HCT116 (cell line): ENCODE measurements around the gene SYNC. TPM values are rescaled to one million over a fixed set of nuclear protein-coding genes. Genes with fewer than 3 reads are reported as not detected.

Experiments
- ATAC-seq: fragments of 200-7000 bp; cut with Tn5 transposase; 2 replicates; pipeline ENCODE4 v1.9.1; 2020; ENCODE audit warnings: mild to moderate bottlenecking, moderate library complexity
- BruUV-seq: library from RNA; stranded (reverse); fragments of 400-500 nt; replicated peaks from 2 replicates; lab custom pipeline; 2021; lab: Mats Ljungman, UMichigan
- CTCF ChIA-PET: fragments of 300-600 bp; sonication (Branson Sonifier 250); formaldehyde crosslinking; loops from one replicate; lab custom pipeline; 2021; ENCODE audit warnings: antibody characterized with exemption; lab: Charles Lee
- POLR2A ChIA-PET: fragments of 300-600, 350-600 bp; sonication (Branson Sonifier 250); formaldehyde crosslinking; loops from one replicate; lab custom pipeline; 2021; ENCODE audit warnings: antibody characterized with exemption; lab: Charles Lee
- RAD21 ChIA-PET, 2 experiments: fragments of 300-600 bp; sonication (Branson Sonifier 250); formaldehyde crosslinking; loops; one replicate each; lab custom pipeline; 2023; ENCODE audit warnings: low total read pairs in 2 of 2; ENCODE audit not compliant: uncharacterized antibody in 2 of 2, unreplicated experiment in 2 of 2, low non-redundant PET in 1 of 2; lab: Charles Lee
- DNase-seq: peaks from one replicate; pipeline ENCODE4 v3.0.0-alpha.2; 2010; ENCODE audit warnings: low read depth, low spot score
- H2AFZ ChIP-seq: fragments of 200-600 bp; shearing (Covaris generic), sonication (generic); 2 replicates; pipeline ENCODE4 v1.6.1; 2017; ENCODE audit warnings: low read depth, mixed run types, mixed read lengths, antibody characterized with exemption, low read length; ENCODE audit not compliant: poor library complexity, severe bottlenecking
- H3K27ac ChIP-seq: 2 replicates; pipeline ENCODE4 v1.5.1; 2012; ENCODE audit warnings: low read depth, low read length
- H3K27me3 ChIP-seq: fragments of 200-600 bp; sonication (generic); 2 replicates; pipeline ENCODE4 v1.6.1; 2016; ENCODE audit warnings: mixed run types, low read length, mixed read lengths; ENCODE audit not compliant: insufficient read depth
- H3K36me3 ChIP-seq, 2 experiments: fragments of 200-500 bp in 1 of 2; fragments of 200-600 bp in 1 of 2; sonication (Bioruptor generic) in 1 of 2; sonication (generic) in 1 of 2; 2 replicates each; pipeline versions ENCODE4 v1.5.1 to v1.6.1; 2014 to 2016; ENCODE audit warnings: low read length in 2 of 2, inconsistent platforms in 1 of 2, mixed read lengths in 1 of 2, mixed run types in 1 of 2; ENCODE audit not compliant: insufficient read depth in 2 of 2, control insufficient read depth in 1 of 2
- H3K4me1 ChIP-seq, 2 experiments: fragments of 200-600 bp in 1 of 2; sonication (generic) in 1 of 2; 2 replicates each; pipeline versions ENCODE4 v1.5.1 to v1.6.1; 2012 to 2017; ENCODE audit warnings: low read length in 2 of 2, inconsistent platforms in 1 of 2, mild to moderate bottlenecking in 1 of 2, mixed read lengths in 1 of 2, mixed run types in 1 of 2, moderate library complexity in 1 of 2; ENCODE audit not compliant: insufficient read depth in 2 of 2, control insufficient read depth in 1 of 2
- H3K4me2 ChIP-seq: fragments of 200-600 bp; sonication (generic); 2 replicates; pipeline ENCODE4 v1.6.1; 2017; ENCODE audit warnings: mixed run types, low read length, mixed read lengths
- H3K4me3 ChIP-seq, 2 experiments: fragments of 200-600 bp in 1 of 2; sonication (generic) in 1 of 2; replicated peaks in 1 of 2; 2 replicates each; pipeline ENCODE4 v1.5.1; 2011 to 2016; ENCODE audit warnings: low read length in 2 of 2, control low read depth in 1 of 2, low read depth in 1 of 2, mild to moderate bottlenecking in 1 of 2, mixed read lengths in 1 of 2, mixed run types in 1 of 2
- H3K79me2 ChIP-seq: fragments of 200-600 bp; sonication (generic); 2 replicates; pipeline ENCODE4 v1.6.1; 2017; ENCODE audit warnings: mild to moderate bottlenecking, mixed run types, low read length, moderate library complexity, mixed read lengths; ENCODE audit not compliant: insufficient read depth
- H3K9ac ChIP-seq: fragments of 200-600 bp; sonication (generic); 2 replicates; pipeline ENCODE4 v1.6.1; 2016; ENCODE audit warnings: low read length, mixed read lengths
- H3K9me2 ChIP-seq: fragments of 200-600 bp; sonication (generic), shearing (Covaris generic); 2 replicates; pipeline ENCODE4 v1.6.1; 2017; ENCODE audit warnings: mixed run types, mild to moderate bottlenecking, moderate library complexity; ENCODE audit not compliant: insufficient read depth
- H3K9me3 ChIP-seq, 2 experiments: fragments of 200-500 bp in 1 of 2; fragments of 200-600 bp in 1 of 2; sonication (Bioruptor generic) in 1 of 2; sonication (generic) in 1 of 2; 2 replicates each; pipeline ENCODE4 v1.6.1; 2014 to 2017; ENCODE audit warnings: low read length in 2 of 2, mixed read lengths in 2 of 2, inconsistent platforms in 1 of 2, low read depth in 1 of 2, mild to moderate bottlenecking in 1 of 2, mixed run types in 1 of 2, moderate library complexity in 1 of 2; ENCODE audit not compliant: control insufficient read depth in 1 of 2, insufficient read depth in 1 of 2
- H4K20me1 ChIP-seq: fragments of 200-600 bp; sonication (generic), shearing (Covaris generic); 2 replicates; pipeline ENCODE4 v1.6.1; 2017; ENCODE audit warnings: mixed run types, mild to moderate bottlenecking, moderate library complexity; ENCODE audit not compliant: insufficient read depth
- ELF1 ChIP-seq: IDR thresholded peaks from 2 replicates; pipeline ENCODE4 v1.6.1; 2012; ENCODE audit warnings: low read depth, borderline replicate concordance
- EZH2 ChIP-seq: fragments of 200-600 bp; sonication (generic); IDR thresholded peaks from 2 replicates; pipeline ENCODE4 v1.6.1; 2017; ENCODE audit warnings: antibody characterized with exemption, mixed run types
- EZH2phosphoT487 ChIP-seq: fragments of 200-600 bp; IDR thresholded peaks from 2 replicates; pipeline ENCODE4 v1.6.1; 2018; ENCODE audit warnings: antibody characterized with exemption, borderline replicate concordance
- FOSL1 ChIP-seq: IDR thresholded peaks from 2 replicates; pipeline ENCODE4 v1.6.1; 2012; ENCODE audit warnings: low read depth
- JUND ChIP-seq: IDR thresholded peaks from 2 replicates; pipeline ENCODE4 v1.6.1; 2012
- RAD21 ChIP-seq: IDR thresholded peaks from 2 replicates; pipeline ENCODE4 v1.6.1; 2012; ENCODE audit warnings: low read depth, mild to moderate bottlenecking
- SP1 ChIP-seq: IDR thresholded peaks from 2 replicates; pipeline ENCODE4 v1.6.1; 2012; ENCODE audit warnings: low read depth
- SRF ChIP-seq: IDR thresholded peaks from 2 replicates; pipeline ENCODE4 v1.6.1; 2012; ENCODE audit warnings: low read depth
- TCF7L2 ChIP-seq: IDR thresholded peaks from 2 replicates; pipeline ENCODE4 v1.7.0; 2011; ENCODE audit warnings: borderline replicate concordance, inconsistent platforms; ENCODE audit not compliant: insufficient read depth, insufficient read length; ENCODE audit errors: extremely low read depth
- YY1 ChIP-seq: IDR thresholded peaks from 2 replicates; pipeline ENCODE4 v1.6.1; 2011; ENCODE audit warnings: low read length, low read depth, moderate library complexity, mild to moderate bottlenecking; ENCODE audit not compliant: insufficient replicate concordance; ENCODE audit errors: extremely low read depth
- ZFX ChIP-seq: fragments of 450-650 bp; IDR thresholded peaks from 2 replicates; pipeline ENCODE4 v1.6.1; 2017
- ZNF274 ChIP-seq: fragments of 200-500 bp; sonication (Bioruptor generic); IDR thresholded peaks from 2 replicates; pipeline ENCODE4 v1.6.1; 2014; ENCODE audit warnings: mild to moderate bottlenecking, low read depth, low read length, inconsistent platforms
- intact Hi-C: fragments of 100-400 bp; cut with micrococcal nuclease; formaldehyde crosslinking; loops from 2 replicates; pipeline ENCODE4 v1.10.0; 2022
- total RNA-seq: library from RNA; stranded (reverse); gene quantifications from one replicate; pipeline ENCODE4 v1.2.1, GENCODE V29; 2021; ENCODE audit not compliant: unreplicated experiment
- TF ChIP-seq, protein P1 (sequence below): IDR thresholded peaks from 2 replicates; pipeline ENCODE4 v1.6.1; 2012; ENCODE audit warnings: low read depth
- TF ChIP-seq, protein P2 (sequence below): IDR thresholded peaks from 2 replicates; pipeline ENCODE4 v1.6.1; 2011; ENCODE audit warnings: mild to moderate bottlenecking, low read length, moderate library complexity; ENCODE audit not compliant: insufficient replicate concordance; ENCODE audit errors: extremely low read depth

SYNC gene
- total RNA-seq, 1 experiment from 2014 or later, result 1.3 TPM

DNA sequence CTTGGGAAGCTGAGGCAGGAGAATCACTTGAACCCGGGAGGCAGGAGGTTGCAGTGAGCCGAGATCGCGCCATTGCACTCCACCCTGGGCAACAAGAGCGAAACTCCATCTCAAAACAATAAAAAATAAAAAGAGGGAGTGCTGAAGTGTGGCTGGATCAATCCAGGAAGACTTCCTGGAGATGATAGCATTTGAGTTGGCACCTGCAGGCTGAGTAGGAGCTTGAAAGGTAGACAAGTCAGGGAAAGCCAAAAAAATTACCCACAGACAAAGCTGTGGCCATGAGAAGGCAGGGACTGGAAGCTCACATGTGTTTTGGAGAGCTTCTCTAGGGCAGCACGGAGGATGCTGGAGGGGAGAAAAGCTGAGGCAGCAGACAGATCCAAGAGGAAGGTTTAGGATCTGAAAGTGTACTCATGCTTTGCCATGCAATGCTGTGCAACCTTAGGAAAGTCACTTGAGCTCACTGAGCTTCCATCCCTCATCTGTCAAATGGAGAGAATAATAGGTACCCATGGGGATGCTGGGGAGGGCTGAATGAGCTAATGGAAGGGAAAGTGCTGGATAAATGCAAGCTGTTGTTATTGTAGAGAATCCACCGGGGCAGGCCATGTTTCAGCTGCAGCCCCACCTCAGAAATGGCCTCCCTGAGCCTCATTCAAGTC is 26.0 kb upstream of the SYNC start:
- no peak overlapping the region for H2AFZ ChIP-seq
- H3K79me2 ChIP-seq, result no peaks in the 10 kb centered on the region
- no peak for TF ChIP-seq EZH2
- ChIA-PET RAD21 (interaction anchor here in 1 of 2 experiments (1.3 kb wide), 1 partner anchor 16 kb away, joined by 3 read pairs; no protein-coding TSS in a partner anchor), POLR2A (interaction anchor here (1.2 kb wide), 2 partner anchors 9 to 12 kb away, joined by 3 read pairs; no protein-coding TSS in a partner anchor), CTCF (interaction anchor here (3.1 kb wide), 1 partner anchor 17 kb away, joined by 20 read pairs; no protein-coding TSS in a partner anchor)
- peaks cover 37 to 53% of the 10 kb centered on the region in 2 experiments for H3K4me1 ChIP-seq
- no TSS peak for BruUV-seq
- H3K36me3 ChIP-seq, result no peaks in the 10 kb centered on the region
- ATAC-seq (no peak), DNase-seq (no peak)
- H4K20me1 ChIP-seq, result no peaks in the 10 kb centered on the region
- no peak overlapping the region for H3K9ac ChIP-seq
- no peak overlapping the region for H3K4me2 ChIP-seq
- H3K27ac ChIP-seq, result no peak overlapping the region
- intact Hi-C loops, result no loop called here
- no peaks in the 10 kb centered on the region for H3K27me3 ChIP-seq
- no peaks in the 10 kb centered on the region for H3K9me2 ChIP-seq
- no peaks in the 10 kb centered on the region for H3K9me3 ChIP-seq
- no peak overlapping the region for H3K4me3 ChIP-seq

DNA sequence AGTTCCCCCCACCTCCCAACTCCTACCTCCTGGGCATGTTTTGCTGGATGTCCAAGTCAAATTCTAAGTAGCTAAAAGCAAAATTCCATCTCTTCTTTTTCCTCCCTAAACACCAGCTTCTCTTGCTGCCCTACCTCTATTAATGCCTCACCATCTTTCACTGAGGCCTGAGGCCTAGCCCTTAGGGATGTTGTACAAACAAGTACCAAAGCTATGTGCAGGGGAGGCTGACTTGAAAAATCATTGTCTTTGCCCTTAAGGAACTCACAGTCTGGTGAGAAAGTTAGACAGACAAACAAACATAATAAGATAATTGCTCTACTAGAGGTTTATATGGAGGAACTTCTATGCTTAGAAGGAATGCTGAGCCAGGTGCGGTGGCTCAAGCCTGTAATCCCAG is 25.3 kb upstream of the SYNC start:
- DNase-seq (no peak), ATAC-seq (no peak)
- no peaks in the 10 kb centered on the region for H4K20me1 ChIP-seq
- ChIA-PET RAD21 (no interaction called here), POLR2A (interaction anchor here (1.2 kb wide), 2 partner anchors 10 to 11 kb away, joined by 3 read pairs; no protein-coding TSS in a partner anchor), CTCF (interaction anchor here (0.9 to 3.1 kb wide), 2 partner anchors 12 to 16 kb away, joined by 3 to 20 read pairs; no protein-coding TSS in a partner anchor)
- H3K4me2 ChIP-seq, result no peak overlapping the region
- no peak overlapping the region for H3K9ac ChIP-seq
- H3K27ac ChIP-seq, result no peak overlapping the region
- H3K27me3 ChIP-seq, result no peaks in the 10 kb centered on the region
- no peak overlapping the region for H3K4me3 ChIP-seq
- BruUV-seq, result no TSS peak
- intact Hi-C loops, result no loop called here
- no peaks in the 10 kb centered on the region for H3K79me2 ChIP-seq
- H3K9me3 ChIP-seq, result no peaks in the 10 kb centered on the region
- H3K36me3 ChIP-seq, result no peaks in the 10 kb centered on the region
- peaks cover 37 to 53% of the 10 kb centered on the region in 2 experiments for H3K4me1 ChIP-seq
- no peak overlapping the region for H2AFZ ChIP-seq
- H3K9me2 ChIP-seq, result no peaks in the 10 kb centered on the region
- TF ChIP-seq FOSL1 (no peak), ZNF274 (no peak), JUND (no peak), EZH2phosphoT487 (no peak), ZFX (no peak), TCF7L2 (no peak), SP1 (no peak), RAD21 (no peak), SRF (no peak), ELF1 (no peak), YY1 (no peak)
- TF ChIP-seq, protein P1, sequence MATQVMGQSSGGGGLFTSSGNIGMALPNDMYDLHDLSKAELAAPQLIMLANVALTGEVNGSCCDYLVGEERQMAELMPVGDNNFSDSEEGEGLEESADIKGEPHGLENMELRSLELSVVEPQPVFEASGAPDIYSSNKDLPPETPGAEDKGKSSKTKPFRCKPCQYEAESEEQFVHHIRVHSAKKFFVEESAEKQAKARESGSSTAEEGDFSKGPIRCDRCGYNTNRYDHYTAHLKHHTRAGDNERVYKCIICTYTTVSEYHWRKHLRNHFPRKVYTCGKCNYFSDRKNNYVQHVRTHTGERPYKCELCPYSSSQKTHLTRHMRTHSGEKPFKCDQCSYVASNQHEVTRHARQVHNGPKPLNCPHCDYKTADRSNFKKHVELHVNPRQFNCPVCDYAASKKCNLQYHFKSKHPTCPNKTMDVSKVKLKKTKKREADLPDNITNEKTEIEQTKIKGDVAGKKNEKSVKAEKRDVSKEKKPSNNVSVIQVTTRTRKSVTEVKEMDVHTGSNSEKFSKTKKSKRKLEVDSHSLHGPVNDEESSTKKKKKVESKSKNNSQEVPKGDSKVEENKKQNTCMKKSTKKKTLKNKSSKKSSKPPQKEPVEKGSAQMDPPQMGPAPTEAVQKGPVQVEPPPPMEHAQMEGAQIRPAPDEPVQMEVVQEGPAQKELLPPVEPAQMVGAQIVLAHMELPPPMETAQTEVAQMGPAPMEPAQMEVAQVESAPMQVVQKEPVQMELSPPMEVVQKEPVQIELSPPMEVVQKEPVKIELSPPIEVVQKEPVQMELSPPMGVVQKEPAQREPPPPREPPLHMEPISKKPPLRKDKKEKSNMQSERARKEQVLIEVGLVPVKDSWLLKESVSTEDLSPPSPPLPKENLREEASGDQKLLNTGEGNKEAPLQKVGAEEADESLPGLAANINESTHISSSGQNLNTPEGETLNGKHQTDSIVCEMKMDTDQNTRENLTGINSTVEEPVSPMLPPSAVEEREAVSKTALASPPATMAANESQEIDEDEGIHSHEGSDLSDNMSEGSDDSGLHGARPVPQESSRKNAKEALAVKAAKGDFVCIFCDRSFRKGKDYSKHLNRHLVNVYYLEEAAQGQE, result no peak
- TF ChIP-seq, protein P2, sequence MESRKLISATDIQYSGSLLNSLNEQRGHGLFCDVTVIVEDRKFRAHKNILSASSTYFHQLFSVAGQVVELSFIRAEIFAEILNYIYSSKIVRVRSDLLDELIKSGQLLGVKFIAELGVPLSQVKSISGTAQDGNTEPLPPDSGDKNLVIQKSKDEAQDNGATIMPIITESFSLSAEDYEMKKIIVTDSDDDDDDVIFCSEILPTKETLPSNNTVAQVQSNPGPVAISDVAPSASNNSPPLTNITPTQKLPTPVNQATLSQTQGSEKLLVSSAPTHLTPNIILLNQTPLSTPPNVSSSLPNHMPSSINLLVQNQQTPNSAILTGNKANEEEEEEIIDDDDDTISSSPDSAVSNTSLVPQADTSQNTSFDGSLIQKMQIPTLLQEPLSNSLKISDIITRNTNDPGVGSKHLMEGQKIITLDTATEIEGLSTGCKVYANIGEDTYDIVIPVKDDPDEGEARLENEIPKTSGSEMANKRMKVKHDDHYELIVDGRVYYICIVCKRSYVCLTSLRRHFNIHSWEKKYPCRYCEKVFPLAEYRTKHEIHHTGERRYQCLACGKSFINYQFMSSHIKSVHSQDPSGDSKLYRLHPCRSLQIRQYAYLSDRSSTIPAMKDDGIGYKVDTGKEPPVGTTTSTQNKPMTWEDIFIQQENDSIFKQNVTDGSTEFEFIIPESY, result no peak
